OCI-LY3 (cell line): Measurements from ENCODE around the gene ANKS1A.

Experiments
- CTCF ChIP-seq: fragments of 200-600, 300-600 bp; sonication (generic); IDR thresholded peaks from 2 replicates; pipeline ENCODE4 v1.5.1; 2014; ENCODE audit warnings: antibody characterized with exemption, low read length, low read depth
- EZH2phosphoT487 ChIP-seq: fragments of 200-600 bp; shearing (Covaris generic); IDR thresholded peaks from 2 replicates; pipeline ENCODE4 v1.6.1; 2018; ENCODE audit warnings: antibody characterized with exemption, mixed run types, low read depth

GRCh38 chr6:34891296-34891695 is 2.2 kb downstream of the ANKS1A start:
- TF ChIP-seq CTCF, result no peak
- TF ChIP-seq EZH2phosphoT487, result no peak
